ENCODE measurements around the gene ARHGAP24. TPM values are rescaled to one million over a fixed set of nuclear protein-coding genes. Genes with fewer than 3 reads are reported as not detected.

Gene ARHGAP24
- polyA plus RNA-seq, 2 of the 4 experiments (the other 2 are of a cell fraction): 1.7 to 12.1 TPM

GRCh38 chr4:86038037-86038436 is 563.1 kb downstream of the ARHGAP24 start:
- Histone ChIP-seq H3K4me2 (no peak overlapping the region), H3K4me3 (no peak overlapping the region), H3K9me3 (no peaks in the 10 kb centered on the region), H3K4me1 (peaks cover 5% of the 10 kb centered on the region; the same call in 1 of the 3 replicates), H3K27ac (no peak overlapping the region)
- POLR2A ChIA-PET: no interaction called here
- WGBS (ENCODE audit: missing lambda C conversion rate): 76% methylated on average over 1 of the region's 1 CpG
- TF ChIP-seq ESRRA (IDR thresholded peaks at IDR 0.05; ENCODE audit: borderline replicate concordance, low read length) (no peak), NR3C1 (IDR thresholded peaks at IDR 0.05) (no peak), RNF2 (IDR thresholded peaks at IDR 0.05; ENCODE audit: borderline replicate concordance, low read depth) (no peak), RARB (CRISPR knock-in tag; IDR thresholded peaks at IDR 0.05) (no peak), HOXA7 (CRISPR knock-in tag; IDR thresholded peaks at IDR 0.05) (no peak), USF2 (IDR thresholded peaks at IDR 0.05) (no peak), FOSB (CRISPR knock-in tag; IDR thresholded peaks at IDR 0.05) (no peak), CHD4 (IDR thresholded peaks at IDR 0.05; ENCODE audit: borderline replicate concordance) (no peak)
- DNase-seq (ENCODE audit: low read depth in 1 of 2, low spot score in 1 of 2) (no peak), ATAC-seq (no peak), FAIRE-seq (no peak)
- CTCF ChIA-PET: interaction anchor here (1.2 kb wide), 1 partner anchor 69 kb away, joined by 4 read pairs; no protein-coding TSS in a partner anchor

GRCh38 chr4:86043755-86044592 is 569.0 kb downstream of the ARHGAP24 start:
- ATAC-seq (peak in 1 of 2 experiments; percentile 75; a peak in 3 of 6 replicates), DNase-seq (ENCODE audit: low read depth in 1 of 2, low spot score in 1 of 2) (peak; percentile 6 to 42), FAIRE-seq (no peak)
- WGBS (ENCODE audit: missing lambda C conversion rate): 15% methylated on average over 8 of the region's 8 CpGs
- CTCF ChIA-PET: interaction anchor here (0.8 to 4.0 kb wide), 5 partner anchors 11 to 248 kb away, joined by 3 to 27 read pairs (median 8); no protein-coding TSS in a partner anchor
- POLR2A ChIA-PET: no interaction called here
- H3K4me1 ChIP-seq: peaks cover 9% of the 10 kb centered on the region; the same call in 1 of the 3 replicates
- H3K4me3 ChIP-seq: no peak overlapping the region
- no peaks in the 10 kb centered on the region for H3K9me3 ChIP-seq
- no peak overlapping the region for H3K27ac ChIP-seq
- TF ChIP-seq FOXS1 (CRISPR knock-in tag; IDR thresholded peaks at IDR 0.05) (no peak), NPAS2 (CRISPR knock-in tag; IDR thresholded peaks at IDR 0.05; ENCODE audit: borderline replicate concordance) (no peak), SMC3 (IDR thresholded peaks at IDR 0.05) (peak; percentile 71), RFX5 (IDR thresholded peaks at IDR 0.05) (no peak), POLR2A (IDR thresholded peaks at IDR 0.05; ENCODE audit: low read length) (no peak), POLR2AphosphoS2 (conservative IDR thresholded peaks at IDR 0.05; ENCODE audit: low read length) (no peak), RAD21 (conservative IDR thresholded peaks at IDR 0.05 in 1 of 2, IDR thresholded peaks at IDR 0.05 in 1 of 2) (peak; percentile 72 to 74), JUNB (IDR thresholded peaks at IDR 0.05) (no peak), ESRRA (IDR thresholded peaks at IDR 0.05; ENCODE audit: borderline replicate concordance, low read length) (no peak)
- TF ChIP-seq, protein P1, sequence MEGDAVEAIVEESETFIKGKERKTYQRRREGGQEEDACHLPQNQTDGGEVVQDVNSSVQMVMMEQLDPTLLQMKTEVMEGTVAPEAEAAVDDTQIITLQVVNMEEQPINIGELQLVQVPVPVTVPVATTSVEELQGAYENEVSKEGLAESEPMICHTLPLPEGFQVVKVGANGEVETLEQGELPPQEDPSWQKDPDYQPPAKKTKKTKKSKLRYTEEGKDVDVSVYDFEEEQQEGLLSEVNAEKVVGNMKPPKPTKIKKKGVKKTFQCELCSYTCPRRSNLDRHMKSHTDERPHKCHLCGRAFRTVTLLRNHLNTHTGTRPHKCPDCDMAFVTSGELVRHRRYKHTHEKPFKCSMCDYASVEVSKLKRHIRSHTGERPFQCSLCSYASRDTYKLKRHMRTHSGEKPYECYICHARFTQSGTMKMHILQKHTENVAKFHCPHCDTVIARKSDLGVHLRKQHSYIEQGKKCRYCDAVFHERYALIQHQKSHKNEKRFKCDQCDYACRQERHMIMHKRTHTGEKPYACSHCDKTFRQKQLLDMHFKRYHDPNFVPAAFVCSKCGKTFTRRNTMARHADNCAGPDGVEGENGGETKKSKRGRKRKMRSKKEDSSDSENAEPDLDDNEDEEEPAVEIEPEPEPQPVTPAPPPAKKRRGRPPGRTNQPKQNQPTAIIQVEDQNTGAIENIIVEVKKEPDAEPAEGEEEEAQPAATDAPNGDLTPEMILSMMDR (IDR thresholded peaks at IDR 0.05): peak; percentile 70
- H3K4me2 ChIP-seq: peak overlapping the region; percentile 59; the same call in 2 of the 3 replicates

DNA sequence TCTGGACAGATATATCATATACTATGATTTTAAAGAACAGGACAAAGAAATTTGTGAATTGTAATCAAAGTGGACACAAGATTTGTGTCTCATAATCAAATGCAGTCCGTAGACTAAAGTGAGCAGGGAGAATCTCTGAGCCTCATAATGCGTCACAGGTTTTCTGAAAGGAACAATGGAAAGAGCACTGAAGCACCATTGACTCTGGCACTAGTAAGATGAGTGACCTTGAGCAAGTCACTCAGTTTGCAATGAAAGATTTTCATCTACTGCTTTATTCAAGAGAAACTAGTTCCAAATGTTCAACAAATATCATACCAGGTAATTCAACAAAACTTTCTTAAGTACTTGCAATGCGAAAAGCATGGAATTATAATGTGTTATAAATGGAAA is 569.6 kb downstream of the ARHGAP24 start:
- no peak overlapping the region for H3K4me2 ChIP-seq
- ChIA-PET CTCF (interaction anchor here (0.8 to 4.0 kb wide), 5 partner anchors 15 to 248 kb away, joined by 3 to 27 read pairs (median 3); no protein-coding TSS in a partner anchor), POLR2A (no interaction called here)
- 53% methylated on average over 3 of the region's 3 CpGs for WGBS (ENCODE audit: missing lambda C conversion rate)
- peaks cover 9% of the 10 kb centered on the region; the same call in 1 of the 3 replicates for H3K4me1 ChIP-seq
- no peak for FAIRE-seq
- DNase-seq (ENCODE audit: low read depth in 1 of 2, low spot score in 1 of 2): no peak
- no peak overlapping the region for H3K4me3 ChIP-seq
- no peak overlapping the region for H3K27ac ChIP-seq
- ATAC-seq: no peak
- TF ChIP-seq HOXB5 (CRISPR knock-in tag; IDR thresholded peaks at IDR 0.05): no peak
- TF ChIP-seq, protein P2, sequence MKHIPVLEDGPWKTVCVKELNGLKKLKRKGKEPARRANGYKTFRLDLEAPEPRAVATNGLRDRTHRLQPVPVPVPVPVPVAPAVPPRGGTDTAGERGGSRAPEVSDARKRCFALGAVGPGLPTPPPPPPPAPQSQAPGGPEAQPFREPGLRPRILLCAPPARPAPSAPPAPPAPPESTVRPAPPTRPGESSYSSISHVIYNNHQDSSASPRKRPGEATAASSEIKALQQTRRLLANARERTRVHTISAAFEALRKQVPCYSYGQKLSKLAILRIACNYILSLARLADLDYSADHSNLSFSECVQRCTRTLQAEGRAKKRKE (CRISPR knock-in tag; IDR thresholded peaks at IDR 0.05; ENCODE audit: low read depth): no peak
- no peak for TF ChIP-seq RCOR1 (IDR thresholded peaks at IDR 0.05; ENCODE audit: low read depth, low read length)
- no peak for TF ChIP-seq CHD2 (IDR thresholded peaks at IDR 0.05; ENCODE audit: low read length, partially characterized antibody)
- TF ChIP-seq SMC3 (IDR thresholded peaks at IDR 0.05): no peak
- no peak for TF ChIP-seq HMGXB4 (CRISPR knock-in tag; IDR thresholded peaks at IDR 0.05; ENCODE audit: borderline replicate concordance)
- no peak for TF ChIP-seq NPAS2 (CRISPR knock-in tag; IDR thresholded peaks at IDR 0.05; ENCODE audit: borderline replicate concordance)
- no peaks in the 10 kb centered on the region for H3K9me3 ChIP-seq

All from A549 (cell line).